Measurements from ENCODE around the gene DNAJA1.

DNAJA1 gene

DNA sequence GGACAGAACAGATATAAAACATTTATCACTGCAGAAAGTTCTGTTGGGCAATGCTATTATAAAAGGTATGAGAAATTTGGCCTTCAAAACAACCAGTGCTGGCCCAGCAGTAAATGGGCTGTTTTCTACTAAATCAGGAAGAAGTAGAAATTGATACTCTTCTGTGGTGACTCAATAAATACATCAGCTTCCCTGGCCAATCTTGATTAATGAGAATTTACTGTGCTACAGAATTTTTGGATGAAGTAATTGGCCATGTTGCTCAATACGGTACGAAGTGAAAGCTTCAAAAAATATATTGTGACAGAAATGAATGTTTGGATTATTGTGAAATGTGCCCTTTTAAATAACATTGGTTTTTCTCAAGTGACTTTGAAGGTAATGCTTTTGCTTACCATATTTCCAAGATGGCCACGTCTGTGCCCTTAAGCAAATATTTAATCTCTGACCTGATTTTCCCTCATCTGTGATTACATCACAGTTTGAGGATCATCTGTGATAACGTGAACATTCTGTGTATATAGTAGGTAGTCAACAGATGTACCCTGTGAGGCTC lies 4.2 kb downstream of the DNAJA1 start:
- peak; percentile 48 for DNase-seq

DNA sequence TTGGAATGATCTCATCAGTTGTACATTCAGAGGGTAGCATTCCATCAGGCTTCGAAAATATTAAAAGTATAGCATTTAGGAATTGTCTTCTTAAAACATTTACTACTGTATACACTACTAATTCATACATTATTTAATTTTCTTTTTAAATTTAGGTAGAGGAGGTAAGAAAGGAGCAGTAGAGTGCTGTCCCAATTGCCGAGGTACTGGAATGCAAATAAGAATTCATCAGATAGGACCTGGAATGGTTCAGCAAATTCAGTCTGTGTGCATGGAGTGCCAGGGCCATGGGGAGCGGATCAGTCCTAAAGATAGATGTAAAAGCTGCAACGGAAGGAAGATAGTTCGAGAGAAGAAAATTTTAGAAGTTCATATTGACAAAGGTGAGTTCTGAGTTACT lies 5.2 kb downstream of the DNAJA1 start:
- no peak for DNase-seq

GRCh38 chr9:33032292-33032691 lies 7.2 kb downstream of the DNAJA1 start:
- DNase-seq, result no peak

GRCh38 chr9:33032865-33033264 lies 7.8 kb downstream of the DNAJA1 start:
- DNase-seq, result no peak

DNA sequence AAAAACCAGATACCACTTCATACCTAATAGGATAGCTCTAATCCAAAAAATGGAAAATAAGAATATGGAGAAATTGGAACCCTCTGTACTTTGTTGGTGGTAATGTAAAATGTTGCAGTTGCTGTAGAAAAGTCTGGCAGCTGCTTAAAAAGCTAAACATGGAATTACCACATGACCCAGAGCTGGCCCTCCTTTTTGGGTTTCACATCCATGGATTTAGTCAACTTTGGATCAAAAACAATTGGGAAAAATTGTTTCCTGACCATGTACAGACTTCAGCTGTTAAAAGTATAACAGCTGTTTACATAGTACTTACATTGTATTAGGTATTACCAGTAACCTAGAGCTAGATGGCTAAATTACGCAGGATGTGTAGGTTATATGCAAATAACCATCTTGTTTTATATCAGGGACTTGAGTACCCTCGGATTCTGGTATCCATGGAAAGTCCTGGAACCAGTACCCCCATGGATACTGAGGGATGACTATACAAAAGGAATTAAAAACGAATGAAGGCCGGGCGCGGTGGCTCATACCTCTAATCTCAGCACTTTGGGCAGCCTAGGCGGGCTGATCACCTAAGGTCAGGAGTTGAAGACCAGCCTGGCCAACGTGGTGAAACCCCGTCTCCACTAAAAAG lies 15.8 kb downstream of the DNAJA1 start:
- DNase-seq, result no peak

- DNase-seq, result no peak
Observed at GRCh38 chr9:33041432-33042188, 16.5 kb downstream of the DNAJA1 start.

- no peak for DNase-seq
Observed at GRCh38 chr9:33042473-33042872, 17.4 kb downstream of the DNAJA1 start.

GRCh38 chr9:33043671-33044070 lies 18.6 kb downstream of the DNAJA1 start:
- DNase-seq, result no peak

- no peak for DNase-seq
Observed at GRCh38 chr9:33044162-33044673, 19.1 kb downstream of the DNAJA1 start.

- no peak for DNase-seq
Observed at GRCh38 chr9:33044677-33045282, 19.7 kb downstream of the DNAJA1 start.

DNA sequence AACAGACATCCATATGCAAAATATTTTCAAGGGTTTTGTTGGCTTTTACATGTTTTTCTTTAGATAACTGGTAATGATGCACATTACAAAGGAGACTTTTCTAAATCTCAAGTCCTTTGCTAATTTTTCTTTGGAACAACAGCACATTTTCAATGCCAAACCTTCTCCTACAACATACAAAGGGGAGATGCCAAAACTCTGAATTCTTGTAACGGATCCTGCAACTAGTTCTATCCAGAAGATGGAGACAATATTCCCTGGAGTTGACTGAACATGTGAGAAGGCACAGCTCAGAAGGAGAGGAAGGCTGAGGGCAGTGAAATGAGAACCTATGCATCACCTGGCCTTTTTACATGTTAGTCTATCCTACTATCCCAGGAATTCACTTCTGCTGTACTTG lies 21.0 kb downstream of the DNAJA1 start:
- no peak for DNase-seq

GRCh38 chr9:33048054-33048465 lies 23.0 kb downstream of the DNAJA1 start:
- no peak for DNase-seq

- DNase-seq, result no peak
Observed at GRCh38 chr9:33049680-33050361, 24.7 kb downstream of the DNAJA1 start.

DNA sequence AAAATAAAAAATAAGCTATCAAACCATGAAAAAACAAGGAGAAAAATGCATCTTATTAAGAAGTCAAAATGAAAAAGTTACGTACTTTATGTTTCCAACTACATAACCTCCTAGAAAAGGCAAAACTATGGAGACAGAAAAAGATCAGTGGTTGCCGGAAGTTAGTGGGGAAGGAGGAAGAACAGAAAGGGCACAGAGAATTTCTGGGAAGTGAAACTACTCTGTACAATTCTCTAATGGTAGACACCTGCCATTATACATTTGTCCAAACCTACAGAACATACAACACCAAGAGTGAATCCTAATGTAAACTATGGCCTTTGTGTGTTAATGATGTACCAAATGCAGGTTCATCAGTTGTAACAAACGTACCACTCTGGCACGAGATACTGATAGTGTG lies 26.1 kb downstream of the DNAJA1 start:
- DNase-seq, result no peak

- DNase-seq, result peak; percentile 11
Observed at GRCh38 chr9:33065157-33066076, 40.3 kb downstream of the DNAJA1 start.

DNA sequence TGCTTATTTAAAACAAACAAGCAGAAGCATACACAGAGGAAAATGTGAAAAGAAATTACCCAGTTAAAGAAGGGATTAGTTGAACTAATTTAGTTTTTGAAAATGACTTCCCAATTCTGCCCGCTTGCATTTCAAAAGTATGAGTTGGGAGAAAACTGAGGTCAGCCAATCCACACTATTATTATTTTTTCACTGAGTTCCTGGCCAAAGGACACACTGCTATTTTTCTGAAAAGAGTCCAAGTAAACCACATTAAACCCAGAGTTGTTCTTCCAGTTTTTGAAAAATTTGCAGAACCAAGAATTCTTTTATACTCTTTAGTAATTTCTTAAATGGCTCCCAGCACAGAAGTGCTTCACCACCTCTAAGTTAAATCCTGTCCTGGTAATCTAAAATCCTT lies 43.9 kb downstream of the DNAJA1 start:
- no peak for DNase-seq

DNA sequence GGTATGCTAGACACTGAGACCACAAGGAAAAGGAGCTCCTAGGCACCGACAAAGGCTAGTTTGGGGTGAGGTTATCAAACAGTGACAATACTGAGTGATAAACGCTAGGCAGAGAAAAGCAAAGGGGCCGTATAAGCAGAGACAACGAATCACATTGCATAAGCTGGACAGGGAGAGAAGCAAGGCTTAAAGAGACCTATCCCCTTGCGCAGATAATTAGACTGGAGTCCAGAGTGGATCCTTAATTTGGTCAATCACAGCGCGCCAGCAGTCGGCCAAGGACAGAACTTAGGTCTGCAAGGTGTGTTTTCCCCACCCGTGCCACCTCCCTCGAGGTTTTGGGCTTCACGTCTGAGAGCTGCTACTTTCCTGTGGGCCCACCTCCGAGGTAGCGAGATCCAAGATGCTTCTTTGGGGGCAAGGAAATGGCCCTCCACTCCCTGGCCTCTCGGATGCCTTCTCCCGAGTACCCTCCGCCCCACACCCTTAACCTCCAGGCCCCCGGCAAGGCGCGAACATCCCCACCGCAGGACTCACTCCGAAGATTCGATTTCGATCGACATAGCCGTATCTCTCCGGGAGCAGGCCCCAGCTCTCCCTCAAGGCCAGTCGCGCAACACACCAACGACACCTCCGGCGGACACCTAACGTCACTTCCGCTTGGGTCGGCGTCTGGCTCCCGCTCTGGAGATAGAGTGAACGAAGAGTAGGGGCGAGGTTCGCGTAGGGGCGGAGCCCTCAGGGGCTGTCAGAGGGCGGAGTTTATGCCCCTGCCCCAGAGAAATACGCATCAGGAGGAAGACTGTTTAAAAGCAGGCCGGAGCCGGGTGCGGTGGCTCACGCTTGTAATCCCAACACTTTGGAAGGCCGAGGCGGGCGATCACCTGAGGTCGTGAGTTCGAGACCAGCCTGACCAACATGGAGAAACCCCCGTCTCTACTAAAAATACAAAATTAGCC lies 51.3 kb downstream of the DNAJA1 start, which contains the start of gene SMU1:
Gene SMU1 (minus strand): TSS at position 629 of the 959 bp plus-strand sequence. CDS start 66 bp downstream, at position 563.
- DNase-seq, result peak; percentile 75

- no peak for DNase-seq
Observed at GRCh38 chr9:33080534-33080933, 55.5 kb downstream of the DNAJA1 start.

DNA sequence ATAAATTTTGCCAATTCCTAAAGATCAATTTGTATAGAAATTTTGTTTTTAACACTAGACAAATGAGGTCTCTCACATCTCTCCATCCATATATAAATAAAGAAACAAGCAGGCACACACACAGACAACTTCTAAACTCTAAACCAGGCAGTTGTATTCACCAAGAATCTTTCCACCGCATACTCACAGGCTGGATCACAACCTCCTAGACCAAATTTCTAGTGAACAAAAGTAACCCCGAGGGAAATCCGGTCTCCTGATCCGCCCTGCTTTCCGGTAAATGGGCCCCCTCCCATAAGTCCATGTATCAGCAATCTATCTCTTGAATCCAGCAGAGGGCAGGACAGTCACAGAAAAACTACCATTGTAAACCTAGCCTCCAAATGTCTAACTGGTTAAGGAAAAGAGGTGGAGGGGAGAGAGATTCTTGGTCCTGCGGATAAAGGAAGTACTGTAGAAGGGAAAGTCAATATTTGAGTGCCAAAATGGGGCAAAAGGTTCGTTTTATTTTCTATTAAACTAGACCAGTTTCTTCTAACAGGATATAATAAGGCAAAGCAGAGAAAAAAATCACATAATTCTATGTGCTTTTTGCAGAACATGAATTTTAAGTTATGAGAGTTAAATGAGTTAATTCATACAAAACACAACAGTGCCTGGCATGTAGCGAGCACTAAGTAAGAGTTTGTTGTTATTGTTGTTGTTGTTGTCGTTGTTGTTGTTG lies 56.2 kb downstream of the DNAJA1 start:
- DNase-seq, result peak; percentile 57

GRCh38 chr9:33082128-33082527 lies 57.1 kb downstream of the DNAJA1 start:
- no peak for DNase-seq

Data from SIG-M5 (cell line).